Measurements from ENCODE around the gene NGB. TPM values are rescaled to one million over a fixed set of nuclear protein-coding genes. Genes with fewer than 3 reads are reported as not detected.

Gene NGB
- total RNA-seq, 1 experiment from 2014 or later, result not detected

DNA sequence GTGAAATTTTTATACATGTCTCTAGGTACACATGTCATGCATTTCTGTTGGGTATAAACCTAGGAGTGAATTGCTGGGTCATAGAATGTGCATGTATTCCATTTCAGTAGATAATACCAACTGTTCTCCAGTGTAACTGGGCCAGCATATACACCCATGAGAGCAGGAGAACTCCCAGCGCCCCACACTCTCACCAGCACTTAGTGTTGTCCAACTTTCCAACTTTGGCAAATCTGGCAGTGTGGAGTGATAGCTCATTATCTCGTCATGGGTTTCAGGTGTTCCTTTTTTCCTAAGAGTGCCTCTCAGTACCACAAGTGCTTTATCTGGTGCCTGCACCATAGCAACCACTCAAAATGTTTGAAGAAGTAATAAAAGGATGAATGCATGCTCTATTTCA, 40.1 kb downstream of the NGB start (continued):
- TF ChIP-seq CBX3 (IDR thresholded peaks at IDR 0.05; ENCODE audit: low read depth) (no peak), POLR2A (IDR thresholded peaks at IDR 0.05; ENCODE audit: borderline replicate concordance, extremely low read depth, insufficient read depth, insufficient read length) (no peak), EZH2 (IDR thresholded peaks at IDR 0.05) (no peak), EZH2phosphoT487 (IDR thresholded peaks at IDR 0.05; ENCODE audit: borderline replicate concordance) (no peak), SRF (IDR thresholded peaks at IDR 0.05; ENCODE audit: low read depth) (no peak), JUND (IDR thresholded peaks at IDR 0.05) (no peak)

DNA sequence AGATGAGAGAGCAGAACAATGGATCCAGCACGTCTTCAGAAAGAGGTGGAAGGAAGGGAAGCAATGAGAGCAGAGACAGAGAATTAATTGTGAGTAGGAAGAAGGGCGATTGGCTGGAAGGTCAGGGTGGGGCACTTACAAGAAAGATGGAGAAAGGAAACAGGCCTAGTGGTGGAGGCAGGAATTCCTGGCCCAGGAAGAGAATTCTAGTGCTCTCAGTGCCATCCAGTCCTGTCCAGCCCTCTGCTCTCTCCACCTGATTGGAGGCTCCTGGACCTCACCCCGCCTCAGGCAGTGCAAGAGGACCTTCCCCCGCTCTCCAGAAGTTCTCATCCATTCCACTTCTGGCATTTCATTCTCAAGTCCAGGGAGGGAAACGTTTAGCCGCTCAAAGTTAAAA, 43.0 kb downstream of the NGB start:
- Histone ChIP-seq H3K9me2 (ENCODE audit: insufficient read depth) (no peaks in the 10 kb centered on the region), H3K9ac (ENCODE audit: low read length) (no peak overlapping the region), H3K36me3 (ENCODE audit: control insufficient read depth in 1 of 2, insufficient read depth in 2 of 2, low read length in 2 of 2) (no peaks in the 10 kb centered on the region; a peak in 1 of 4 replicates), H3K4me3 (replicated peaks in 1 of 2; ENCODE audit: low read depth in 1 of 2, low read length in 2 of 2) (no peak overlapping the region), H3K79me2 (ENCODE audit: insufficient read depth, low read length) (no peaks in the 10 kb centered on the region), H3K4me2 (ENCODE audit: low read length) (no peak overlapping the region), H4K20me1 (ENCODE audit: insufficient read depth) (no peaks in the 10 kb centered on the region), H3K27ac (ENCODE audit: low read depth, low read length) (no peak overlapping the region), H3K4me1 (ENCODE audit: control insufficient read depth in 1 of 2, insufficient read depth in 2 of 2, low read length in 2 of 2) (0 out of 4 replicates have a peak, but pooled peaks cover 0 to 3% of the 10 kb centered on the region in 2 experiments), H3K9me3 (ENCODE audit: control insufficient read depth in 1 of 2, insufficient read depth in 1 of 2, low read depth in 1 of 2, low read length in 2 of 2) (no peaks in the 10 kb centered on the region), H3K27me3 (ENCODE audit: insufficient read depth, low read length) (no peaks in the 10 kb centered on the region), H2AFZ (ENCODE audit: low read depth, low read length, poor library complexity, severe bottlenecking) (no peak overlapping the region)
- TF ChIP-seq, protein P1, sequence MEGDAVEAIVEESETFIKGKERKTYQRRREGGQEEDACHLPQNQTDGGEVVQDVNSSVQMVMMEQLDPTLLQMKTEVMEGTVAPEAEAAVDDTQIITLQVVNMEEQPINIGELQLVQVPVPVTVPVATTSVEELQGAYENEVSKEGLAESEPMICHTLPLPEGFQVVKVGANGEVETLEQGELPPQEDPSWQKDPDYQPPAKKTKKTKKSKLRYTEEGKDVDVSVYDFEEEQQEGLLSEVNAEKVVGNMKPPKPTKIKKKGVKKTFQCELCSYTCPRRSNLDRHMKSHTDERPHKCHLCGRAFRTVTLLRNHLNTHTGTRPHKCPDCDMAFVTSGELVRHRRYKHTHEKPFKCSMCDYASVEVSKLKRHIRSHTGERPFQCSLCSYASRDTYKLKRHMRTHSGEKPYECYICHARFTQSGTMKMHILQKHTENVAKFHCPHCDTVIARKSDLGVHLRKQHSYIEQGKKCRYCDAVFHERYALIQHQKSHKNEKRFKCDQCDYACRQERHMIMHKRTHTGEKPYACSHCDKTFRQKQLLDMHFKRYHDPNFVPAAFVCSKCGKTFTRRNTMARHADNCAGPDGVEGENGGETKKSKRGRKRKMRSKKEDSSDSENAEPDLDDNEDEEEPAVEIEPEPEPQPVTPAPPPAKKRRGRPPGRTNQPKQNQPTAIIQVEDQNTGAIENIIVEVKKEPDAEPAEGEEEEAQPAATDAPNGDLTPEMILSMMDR (IDR thresholded peaks at IDR 0.05 in 2 of 3, conservative IDR thresholded peaks at IDR 0.05 in 1 of 3; ENCODE audit: borderline replicate concordance in 1 of 3, insufficient read depth in 1 of 3, low read depth in 2 of 3, low read length in 2 of 3), result 0 out of 6 replicates have a peak, but pooled peaks of 1 of the 3 experiments have one; percentile 10
- TF ChIP-seq, protein P2, sequence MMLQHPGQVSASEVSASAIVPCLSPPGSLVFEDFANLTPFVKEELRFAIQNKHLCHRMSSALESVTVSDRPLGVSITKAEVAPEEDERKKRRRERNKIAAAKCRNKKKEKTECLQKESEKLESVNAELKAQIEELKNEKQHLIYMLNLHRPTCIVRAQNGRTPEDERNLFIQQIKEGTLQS (IDR thresholded peaks at IDR 0.05), result no peak
- POLR2A ChIA-PET, result no interaction called here
- intact Hi-C loops (cut with micrococcal nuclease), result no loop called here
- CTCF ChIA-PET, result no interaction called here
- BruUV-seq (replicated peaks), result no TSS peak
- DNase-seq (ENCODE audit: low read depth, low spot score) (no peak), ATAC-seq (peak; percentile 82)
- RAD21 ChIA-PET (ENCODE audit: low non-redundant PET in 1 of 2, low total read pairs in 2 of 2, uncharacterized antibody in 2 of 2, unreplicated experiment in 2 of 2), result no interaction called here

All from HCT116 (cell line).